HG03064 (cell line): ENCODE measurements around the gene S100A7A.

Source experiments
- ATAC-seq: cut with Tn5 transposase; IDR thresholded peaks from one replicate; pipeline ENCODE4 v1.9.1; 2021; ENCODE audit warnings: low read depth; ENCODE audit not compliant: unreplicated experiment

Gene S100A7A

DNA sequence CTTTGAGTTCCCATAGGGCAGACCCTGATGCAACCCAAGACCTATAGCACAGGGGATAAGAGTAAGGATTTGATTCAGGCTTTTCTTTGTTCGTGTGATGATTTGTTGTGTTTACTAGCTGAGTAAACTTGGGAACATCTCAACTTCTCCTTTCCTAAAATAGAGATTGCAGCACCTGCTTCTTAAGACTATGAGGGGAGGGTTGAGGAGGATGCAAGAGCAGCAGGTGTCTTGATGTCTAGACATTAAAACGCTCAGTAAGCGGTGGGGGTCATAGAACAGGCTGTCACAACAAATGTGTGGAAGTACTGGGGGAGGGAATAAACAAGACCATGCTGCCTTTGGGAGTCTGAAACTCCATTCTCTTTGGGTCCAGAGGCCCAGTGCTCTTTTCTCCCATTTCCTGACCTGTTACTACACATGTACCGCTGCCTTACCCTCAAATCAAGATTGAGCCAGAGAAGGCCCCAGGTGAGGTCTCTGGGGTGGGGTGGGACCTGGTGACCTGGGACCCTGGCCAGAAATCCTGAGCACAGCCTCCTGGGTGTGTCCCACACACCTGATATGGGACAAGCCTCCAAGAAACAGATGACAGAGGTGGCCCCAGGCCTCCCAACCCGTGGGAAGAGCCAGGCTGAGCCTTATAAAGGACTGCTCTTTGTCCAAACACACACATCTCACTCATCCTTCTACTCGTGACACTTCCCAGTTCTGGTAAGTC is at the start of gene S100A7A:
Gene S100A7A, plus strand, starts transcription at position 671 of the 721 bp plus-strand sequence. CDS start 1,563 bp downstream, outside the sequence.
- no peak for ATAC-seq

- no peak for ATAC-seq
Observed at GRCh38 chr1:153367090-153367489, 49.2 kb upstream of the S100A7A start.

DNA sequence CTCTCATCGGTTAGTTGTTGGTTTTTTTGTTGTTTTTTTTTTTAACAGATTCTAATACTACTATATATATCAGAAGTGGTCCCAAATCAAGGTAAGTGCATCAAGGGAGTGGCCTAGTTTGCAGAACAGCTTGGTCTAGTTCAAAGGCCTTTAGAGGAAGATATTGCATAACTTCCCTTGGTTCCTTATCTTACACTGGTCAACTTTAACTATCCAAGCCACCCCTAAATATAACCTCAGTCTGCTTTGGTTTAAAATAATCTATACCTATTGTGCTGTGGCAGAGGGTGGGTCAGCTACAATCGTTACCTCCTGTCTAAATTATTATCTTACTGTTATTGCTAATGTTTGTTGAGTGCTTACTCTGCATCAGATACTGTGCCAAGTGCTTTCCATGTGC is 47.8 kb upstream of the S100A7A start:
- ATAC-seq = no peak

DNA sequence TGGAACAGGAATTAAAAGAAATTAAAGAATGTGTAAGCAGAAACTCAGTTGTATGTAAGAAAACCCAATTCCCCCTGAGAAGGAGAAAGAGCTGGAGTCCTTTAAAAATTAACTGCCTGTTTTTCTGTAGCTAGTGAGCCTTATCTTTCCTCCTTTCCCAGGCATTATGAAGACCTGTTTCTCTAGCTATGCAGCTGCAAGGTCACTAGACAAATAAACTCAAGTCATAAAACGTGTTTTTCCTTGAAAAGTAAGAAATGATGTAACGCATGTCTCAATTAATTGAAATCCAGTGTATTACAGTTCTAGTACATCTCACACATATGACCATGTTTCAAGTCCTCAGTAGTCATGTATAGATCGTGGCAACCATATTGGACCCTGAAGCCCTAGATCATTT is 46.2 kb upstream of the S100A7A start:
- ATAC-seq = no peak

DNA sequence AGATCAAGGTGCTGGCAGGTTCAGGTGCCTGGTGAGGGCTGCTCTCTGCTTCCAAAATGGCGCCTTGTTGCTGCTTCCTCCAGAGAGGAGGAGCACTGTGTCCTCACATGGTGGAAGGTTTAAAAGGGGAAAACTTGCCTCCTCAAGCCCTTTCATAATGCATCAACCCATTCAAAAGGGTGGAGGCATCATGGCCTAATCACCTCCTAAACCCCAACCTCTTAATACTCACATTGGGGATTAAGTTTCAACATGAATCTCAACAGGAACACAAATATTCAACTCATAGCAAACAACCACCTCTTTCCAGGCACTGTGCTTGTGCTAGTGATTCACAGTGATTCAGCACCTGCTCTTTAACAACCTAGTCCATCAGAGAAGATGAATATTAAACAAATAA is 45.1 kb upstream of the S100A7A start:
- no peak for ATAC-seq

DNA sequence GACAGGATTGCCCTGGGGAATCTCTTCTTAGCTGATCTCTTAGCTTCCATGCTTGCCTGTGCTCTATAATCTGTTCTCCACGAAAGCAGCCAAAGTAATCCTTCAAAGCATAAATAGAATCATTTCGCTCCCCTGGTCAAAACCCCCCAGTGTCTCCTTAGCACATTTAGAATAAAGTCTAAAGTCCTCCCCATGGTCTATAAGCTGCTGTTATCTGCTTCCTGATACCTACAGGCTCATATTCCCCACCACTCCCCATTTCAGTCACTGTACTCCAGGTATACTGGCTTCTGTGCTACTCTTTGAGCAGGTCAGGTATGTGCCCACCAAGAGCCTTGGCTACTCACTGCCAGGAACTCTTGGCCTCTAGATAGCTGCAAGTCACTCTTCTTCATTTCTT is 43.7 kb upstream of the S100A7A start:
- no peak for ATAC-seq

DNA sequence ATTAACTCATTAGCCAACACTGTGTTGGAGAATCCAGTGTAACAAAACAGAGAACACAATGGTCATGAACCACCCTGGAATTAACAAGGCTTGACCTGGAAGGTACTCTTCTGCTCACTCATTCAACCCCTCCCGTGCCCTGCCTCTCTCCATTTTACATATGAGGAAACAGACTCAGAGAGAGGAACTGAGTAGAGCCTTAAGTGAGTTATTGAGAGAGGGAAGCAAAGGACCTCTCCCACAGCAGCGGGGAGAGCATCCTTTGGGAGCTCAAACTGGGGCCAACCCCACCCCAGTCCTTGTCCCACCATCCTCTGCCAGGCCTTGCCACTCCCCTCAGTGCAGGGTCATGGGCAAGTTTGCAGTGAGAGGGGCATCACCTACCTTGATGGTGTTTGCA is 42.2 kb upstream of the S100A7A start:
- ATAC-seq = no peak

GRCh38 chr1:153375511-153375910 is 40.8 kb upstream of the S100A7A start, which contains the start of gene S100A12:
TSS of gene S100A12 (minus strand) at chr1:153375621. CDS start at chr1:153374592, 1,029 bp downstream.
- no peak for ATAC-seq

DNA sequence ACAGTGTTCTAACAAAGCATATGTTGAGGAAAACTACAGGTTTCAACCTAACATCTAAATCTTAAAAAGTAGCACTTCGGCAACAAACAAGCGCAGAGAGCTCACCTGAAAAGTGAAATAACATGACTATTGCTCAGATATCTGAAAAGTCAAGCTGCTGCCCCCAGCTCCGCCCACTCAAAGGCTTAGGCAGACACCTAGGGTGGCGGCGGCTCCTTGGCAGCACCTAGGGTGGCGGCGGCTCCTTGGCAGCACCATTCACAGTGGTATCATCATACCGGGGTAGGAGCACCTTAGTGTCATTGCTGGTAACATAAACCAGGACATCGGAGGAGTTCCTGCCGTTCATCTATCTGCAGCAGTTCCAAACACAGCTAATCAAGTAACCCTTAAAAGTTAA is 36.7 kb upstream of the S100A7A start:
- ATAC-seq = no peak

DNA sequence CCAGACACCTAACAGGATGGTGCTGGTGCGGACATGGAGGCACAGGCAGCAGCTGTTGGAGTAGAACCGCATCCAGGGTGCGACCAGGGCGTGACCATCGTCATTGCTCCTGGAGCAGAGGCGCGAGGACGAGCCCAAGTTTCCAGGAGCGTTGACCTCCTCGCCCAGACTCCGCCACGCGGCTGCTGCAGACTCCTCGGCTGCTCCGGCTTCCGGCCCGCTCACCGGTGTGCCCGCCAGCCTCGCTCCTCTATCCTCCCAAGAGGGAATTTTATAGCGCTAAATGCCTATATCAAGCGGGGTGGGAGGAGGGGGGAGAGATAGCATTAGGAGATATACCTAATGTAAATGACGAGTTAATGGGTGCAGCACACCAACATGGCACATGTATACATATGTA is 35.6 kb upstream of the S100A7A start:
- ATAC-seq = no peak

DNA sequence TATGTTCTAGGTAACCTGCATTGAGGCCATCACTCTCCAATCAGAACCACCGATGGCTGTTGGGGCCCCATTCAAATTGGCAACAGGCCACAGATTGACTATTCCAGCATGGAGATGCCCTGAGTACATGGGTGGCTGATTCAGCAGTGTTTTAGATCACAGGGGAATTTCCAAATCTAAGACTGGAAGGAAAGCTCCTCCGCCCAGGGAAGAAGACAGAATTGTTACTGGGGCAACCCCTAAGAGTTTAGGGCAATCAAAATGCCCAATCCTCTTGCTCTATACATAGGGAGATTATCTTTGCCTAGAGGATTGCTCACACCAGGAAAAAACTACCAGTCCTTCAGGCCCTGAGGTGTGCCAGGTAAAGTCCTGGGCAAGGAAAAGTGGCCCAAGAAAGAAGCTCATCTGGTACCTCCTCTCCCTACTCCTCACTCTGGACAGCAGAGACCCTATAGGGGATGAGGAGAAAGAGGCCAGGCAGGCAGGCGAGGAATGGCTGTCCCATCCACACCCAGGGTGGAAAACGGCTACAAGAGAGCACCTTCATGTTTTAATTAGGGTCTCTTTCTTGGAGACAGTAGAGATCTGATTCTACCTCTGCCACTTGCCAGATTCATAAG is 31.3 kb upstream of the S100A7A start:
- ATAC-seq = no peak

GRCh38 chr1:153386500-153386901 is 29.8 kb upstream of the S100A7A start:
- ATAC-seq = no peak

DNA sequence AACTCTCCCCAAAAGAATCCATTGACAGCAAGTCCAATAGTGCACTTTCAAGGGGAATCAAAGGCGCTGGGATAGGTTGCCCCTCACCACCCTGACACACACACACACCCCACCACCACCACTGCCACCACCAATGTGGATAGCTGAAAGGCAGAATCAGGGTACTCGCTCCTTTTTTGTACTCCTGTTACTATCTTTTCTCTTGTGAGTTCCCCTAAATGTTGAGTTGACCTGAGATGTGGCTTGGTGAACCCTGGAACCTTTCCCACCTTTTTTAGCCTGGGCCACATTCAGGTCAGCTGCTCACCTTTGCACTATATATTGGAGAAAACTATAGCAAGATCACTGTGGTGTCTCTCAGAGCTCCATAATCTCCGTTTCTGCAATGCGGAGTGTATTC is 29.3 kb upstream of the S100A7A start:
- no peak for ATAC-seq

GRCh38 chr1:153387785-153388184 is 28.5 kb upstream of the S100A7A start:
- ATAC-seq = no peak

DNA sequence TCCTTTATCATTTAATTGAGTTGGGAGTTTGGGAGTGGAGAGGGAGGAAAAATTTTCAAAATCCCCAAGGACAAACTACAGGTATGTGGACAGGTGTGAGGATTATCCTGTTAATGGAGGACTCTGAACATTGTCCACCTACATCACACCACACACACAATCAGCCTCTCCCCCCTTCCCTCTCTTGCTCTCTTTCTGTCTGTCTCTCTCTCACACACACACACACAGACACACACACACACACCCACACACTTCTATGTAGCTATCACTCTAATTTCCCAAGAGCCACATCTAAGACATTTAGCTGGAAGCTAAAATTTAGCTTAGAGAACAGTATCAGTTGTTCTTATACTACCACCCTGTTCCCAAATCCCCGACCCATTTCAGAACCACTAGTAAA is 26.9 kb upstream of the S100A7A start:
- no peak for ATAC-seq

- no peak for ATAC-seq
Observed at GRCh38 chr1:153389973-153390879, 26.1 kb upstream of the S100A7A start.

GRCh38 chr1:153390938-153391710 is 25.2 kb upstream of the S100A7A start, which contains the start of gene S100A8:
TSS of gene S100A8 (minus strand) at chr1:153391073. CDS start at chr1:153390535, 538 bp downstream.
- no peak for ATAC-seq

GRCh38 chr1:153392258-153392657 is 24.1 kb upstream of the S100A7A start:
- ATAC-seq = no peak

DNA sequence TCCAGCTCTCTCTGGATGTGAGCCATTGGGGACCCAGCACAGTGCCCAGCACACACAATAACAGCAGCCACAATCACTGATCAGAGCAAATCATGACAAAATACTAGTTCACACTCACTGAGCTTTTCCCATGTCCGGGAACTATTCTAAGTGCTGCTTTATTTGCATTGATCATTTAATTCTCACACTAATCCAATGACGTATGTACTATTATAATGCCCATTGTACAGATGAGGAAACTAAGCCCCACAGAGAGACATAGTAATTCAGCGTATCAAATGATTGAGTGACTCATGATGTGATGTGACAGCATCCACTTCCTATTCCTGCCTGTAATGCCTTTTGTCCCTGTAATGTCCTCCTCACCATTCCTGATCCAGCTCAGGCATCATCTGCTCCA is 23.5 kb upstream of the S100A7A start:
- ATAC-seq = no peak

GRCh38 chr1:153393926-153394325 is 22.4 kb upstream of the S100A7A start:
- no peak for ATAC-seq
